NCI-H446 (cell line): ENCODE results near the gene SHF.
A peak's percentile ranks its signal among the peaks of the same experiment; 100 is the strongest.
"Not testable (repeated sequence)": the region's sequence is repeated elsewhere in the genome, so short reads cannot be mapped to it uniquely, and the experiment has no call there.

Experiments used
- DNase-seq, 2 experiments: peaks; one replicate each; lab custom pipeline; 2025; lab: John Stamatoyannopoulos, UW

SHF gene

GRCh38 chr15:45187894-45188830 is at the start of gene SHF:
Gene SHF, minus strand, starts transcription at chr15:45187966. Its CDS starts 15 bp downstream, at chr15:45187951.
- peak in 1 of 2 experiments; percentile 73 for DNase-seq

- not testable (repeated sequence) for DNase-seq
Measured at GRCh38 chr15:45236806-45237205, 49.0 kb upstream of the SHF start.

GRCh38 chr15:45234562-45235235 is 46.9 kb upstream of the SHF start:
- no peak for DNase-seq

GRCh38 chr15:45231864-45232562 is 44.2 kb upstream of the SHF start:
- no peak for DNase-seq

- no peak for DNase-seq
Measured at GRCh38 chr15:45231132-45231531, 43.4 kb upstream of the SHF start.

- DNase-seq, result no peak
Measured at GRCh38 chr15:45230245-45230965, 42.6 kb upstream of the SHF start.

GRCh38 chr15:45228931-45229330 is 41.2 kb upstream of the SHF start:
- no peak for DNase-seq

GRCh38 chr15:45225506-45226273 is 37.9 kb upstream of the SHF start:
- DNase-seq, result no peak

- no peak for DNase-seq
Measured at GRCh38 chr15:45224621-45225217, 37.0 kb upstream of the SHF start.

- DNase-seq, result no peak
Measured at GRCh38 chr15:45221967-45222366, 34.2 kb upstream of the SHF start.

- DNase-seq, result no peak
Measured at GRCh38 chr15:45221053-45221599, 33.4 kb upstream of the SHF start.

GRCh38 chr15:45212493-45212892 is 24.7 kb upstream of the SHF start:
- no peak for DNase-seq

GRCh38 chr15:45205192-45205591 is 17.4 kb upstream of the SHF start:
- DNase-seq, result peak; percentile 8 to 64

- DNase-seq, result no peak
Measured at GRCh38 chr15:45203182-45203581, 15.4 kb upstream of the SHF start.

- DNase-seq, result no peak
Measured at GRCh38 chr15:45201869-45202268, 14.1 kb upstream of the SHF start.

GRCh38 chr15:45201557-45201859 is 13.7 kb upstream of the SHF start:
- DNase-seq, result no peak

GRCh38 chr15:45200799-45201556 is 13.2 kb upstream of the SHF start:
- DNase-seq, result peak; percentile 62 to 81

GRCh38 chr15:45200001-45200798 is 12.4 kb upstream of the SHF start:
- DNase-seq, result peak; percentile 85 to 94
